WERI-Rb-1 (cell line): Measurements from ENCODE around the gene CRYBB1.
"Not testable (repeated sequence)": the region's sequence is repeated elsewhere in the genome, so short reads cannot be mapped to it uniquely, and the experiment has no call there.

Experiments
- DNase-seq: peaks from one replicate; pipeline ENCODE4 v3.0.0-alpha.2; 2020
- H3K27ac ChIP-seq: fragments of 250-450 bp; sonication (Bioruptor Pico); 2 replicates; pipeline ENCODE4 v1.5.1; 2020; ENCODE audit warnings: mild to moderate bottlenecking, moderate library complexity
- H3K27me3 ChIP-seq: fragments of 250-450 bp; sonication (Bioruptor Pico); 2 replicates; pipeline ENCODE4 v1.5.1; 2021; ENCODE audit warnings: mild to moderate bottlenecking, low read depth, moderate library complexity; ENCODE audit not compliant: insufficient read depth, severe bottlenecking
- H3K36me3 ChIP-seq: fragments of 250-450 bp; sonication (Bioruptor Pico); 2 replicates; pipeline ENCODE4 v1.5.1; 2020; ENCODE audit warnings: mild to moderate bottlenecking, moderate library complexity
- H3K4me3 ChIP-seq: 2 replicates; pipeline ENCODE4 v1.5.1; 2011; ENCODE audit warnings: low read depth, mild to moderate bottlenecking, control low read depth, low read length
- H3K9me3 ChIP-seq: fragments of 250-450 bp; sonication (Bioruptor Pico); 2 replicates; pipeline ENCODE4 v1.5.1; 2021; ENCODE audit warnings: mild to moderate bottlenecking, moderate library complexity; ENCODE audit not compliant: severe bottlenecking
- CTCF ChIP-seq: IDR thresholded peaks from 2 replicates; pipeline ENCODE4 v1.5.1; 2011; ENCODE audit warnings: low read depth, mild to moderate bottlenecking, control low read depth, inconsistent platforms, low read length

The CRYBB1 gene

GRCh38 chr22:26615149-26615548 is 2.7 kb downstream of the CRYBB1 start:
- no peaks in the 10 kb centered on the region for H3K36me3 ChIP-seq
- H3K4me3 ChIP-seq: no peak overlapping the region
- H3K27me3 ChIP-seq: no peaks in the 10 kb centered on the region
- H3K9me3 ChIP-seq: no peaks in the 10 kb centered on the region
- no peak overlapping the region for H3K27ac ChIP-seq
- no peak for DNase-seq
- TF ChIP-seq CTCF: no peak

GRCh38 chr22:26614322-26614721 is 3.5 kb downstream of the CRYBB1 start:
- H3K9me3 ChIP-seq: no peaks in the 10 kb centered on the region
- H3K36me3 ChIP-seq: no peaks in the 10 kb centered on the region
- no peak for DNase-seq
- no peak overlapping the region for H3K27ac ChIP-seq
- no peak for TF ChIP-seq CTCF
- no peak overlapping the region for H3K4me3 ChIP-seq
- no peaks in the 10 kb centered on the region for H3K27me3 ChIP-seq

GRCh38 chr22:26613753-26614152 is 4.1 kb downstream of the CRYBB1 start:
- H3K27me3 ChIP-seq, H3K4me3 ChIP-seq, DNase-seq, H3K36me3 ChIP-seq, H3K9me3 ChIP-seq, H3K27ac ChIP-seq: not testable (repeated sequence)

GRCh38 chr22:26612652-26613051 is 5.2 kb downstream of the CRYBB1 start:
- H3K27ac ChIP-seq: no peak overlapping the region
- H3K27me3 ChIP-seq: no peaks in the 10 kb centered on the region
- no peak overlapping the region for H3K4me3 ChIP-seq
- H3K36me3 ChIP-seq: no peaks in the 10 kb centered on the region
- H3K9me3 ChIP-seq: no peaks in the 10 kb centered on the region
- TF ChIP-seq CTCF: no peak
- no peak for DNase-seq

GRCh38 chr22:26610996-26611395 is 6.8 kb downstream of the CRYBB1 start:
- Histone ChIP-seq H3K4me3 (no peak overlapping the region), H3K36me3 (no peaks in the 10 kb centered on the region), H3K9me3 (no peaks in the 10 kb centered on the region), H3K27me3 (no peaks in the 10 kb centered on the region), H3K27ac (no peak overlapping the region)
- no peak for DNase-seq
- TF ChIP-seq CTCF: no peak

- no peaks in the 10 kb centered on the region for H3K36me3 ChIP-seq
- no peak for DNase-seq
- no peak for TF ChIP-seq CTCF
- no peak overlapping the region for H3K27ac ChIP-seq
- H3K27me3 ChIP-seq: no peaks in the 10 kb centered on the region
- H3K9me3 ChIP-seq: no peaks in the 10 kb centered on the region
- no peak overlapping the region for H3K4me3 ChIP-seq
Observed at GRCh38 chr22:26610072-26610958, 7.5 kb downstream of the CRYBB1 start.
